Testis (tissue), 3 donors: ENCODE data around the gene PNLIP. TPM values are rescaled to one million over a fixed set of nuclear protein-coding genes. Genes with fewer than 3 reads are reported as not detected.

Experiments used
- DNase-seq: peaks from one replicate; pipeline ENCODE4 v3.0.0-alpha.2; 2019
- H3K27ac ChIP-seq, 2 donors: fragments of 200-600 bp; sonication (generic); one replicate each; pipeline ENCODE4 v1.5.1; 2019
- H3K27me3 ChIP-seq: fragments of 200-600 bp; sonication (generic); one replicate; pipeline ENCODE4 v1.5.1; 2019
- H3K36me3 ChIP-seq: fragments of 200-600 bp; sonication (generic); one replicate; pipeline ENCODE4 v1.5.1; 2017; ENCODE audit warnings: low read depth; ENCODE audit errors: missing control alignments
- H3K4me1 ChIP-seq: fragments of 200-600 bp; sonication (generic); one replicate; pipeline ENCODE4 v1.5.1; 2019
- H3K4me3 ChIP-seq, 2 donors: fragments of 200-600 bp; sonication (generic); one replicate each; pipeline ENCODE4 v1.5.1; 2017 to 2019
- H3K9me3 ChIP-seq: fragments of 200-600 bp; sonication (generic); one replicate; pipeline ENCODE4 v1.5.1; 2017
- CTCF ChIP-seq, 3 experiments: fragments of 450-650 bp in 2 of 3; fragments of 200-600 bp in 1 of 3; sonication (generic) in 1 of 3; IDR thresholded peaks; one replicate each; pipeline ENCODE4 v1.5.1; 2016 to 2019; ENCODE audit warnings: antibody characterized with exemption in 3 of 3, mild to moderate bottlenecking in 2 of 3, moderate library complexity in 1 of 3
- POLR2A ChIP-seq: fragments of 450-650 bp; IDR thresholded peaks from one replicate; pipeline ENCODE4 v1.6.1; 2017; ENCODE audit warnings: antibody characterized with exemption, mild to moderate bottlenecking, moderate library complexity
- WGBS, 2 donors: methylation state at CpG; one replicate each; pipeline ENCODE4 v1.1.5; 2018; 5-methylcytosine and 5-hydroxymethylcytosine counted together
- intact Hi-C: fragments of 100-400 bp; cut with DNase I; formaldehyde crosslinking; loops from one replicate; pipeline ENCODE4 v1.15.1; 2023; ENCODE audit warnings: low total_unique reads
- polyA plus RNA-seq: library from polyadenylated mRNA; stranded (reverse); fragments of 350-450 nt; fragmentation: Illumina TruSeq; extraction: RNeasy Lipid Tissue Mini Kit (QIAGEN cat#74804); gene quantifications from one replicate; pipeline ENCODE4 v1.2.3, GENCODE V29; 2014; ENCODE audit warnings: low read depth, low replicate concordance; ENCODE audit not compliant: insufficient read depth
- total RNA-seq, 2 donors: library from RNA; depleted of rRNA; stranded (reverse); fragments of >200 nt; gene quantifications; one replicate each; pipeline ENCODE4 v1.2.3, GENCODE V29; 2016

PNLIP gene
- total and polyA plus RNA-seq, 3 donors from 2014 or later = 0.74 TPM; not detected in 2

- Histone ChIP-seq H3K4me3 (no peak overlapping the region), H3K4me1 (no peaks in the 10 kb centered on the region), H3K27me3 (no peaks in the 10 kb centered on the region), H3K27ac (no peak overlapping the region), H3K36me3 (no peaks in the 10 kb centered on the region), H3K9me3 (no peaks in the 10 kb centered on the region)
- 89 to 93% methylated on average over 5 of the region's 5 CpGs for WGBS, 2 donors
- intact Hi-C loops = no loop called here
- no peak for DNase-seq
- TF ChIP-seq CTCF (IDR thresholded peaks at IDR 0.05) = no peak
- no peak for TF ChIP-seq POLR2A
Measured at GRCh38 chr10:116593139-116593740, 47.5 kb downstream of the PNLIP start.

- no peak overlapping the region for H3K27ac ChIP-seq
- intact Hi-C loops = no loop called here
- H3K4me1 ChIP-seq = no peaks in the 10 kb centered on the region
- WGBS, 2 donors = 81% methylated on average over 7 of the region's 7 CpGs
- DNase-seq = no peak
- TF ChIP-seq CTCF (IDR thresholded peaks at IDR 0.05) (no peak), POLR2A (no peak)
- no peak overlapping the region for H3K4me3 ChIP-seq
- H3K27me3 ChIP-seq = no peaks in the 10 kb centered on the region
- H3K36me3 ChIP-seq = no peaks in the 10 kb centered on the region
- no peaks in the 10 kb centered on the region for H3K9me3 ChIP-seq
Measured at GRCh38 chr10:116594525-116595035, 48.8 kb downstream of the PNLIP start.

GRCh38 chr10:116596062-116596461, 50.3 kb downstream of the PNLIP start:
- no peaks in the 10 kb centered on the region for H3K27me3 ChIP-seq
- DNase-seq = no peak
- WGBS, 2 donors = 88 to 93% methylated on average over 1 to 2 of the region's 2 CpGs
- intact Hi-C loops = no loop called here
- H3K36me3 ChIP-seq = no peaks in the 10 kb centered on the region
- no peak overlapping the region for H3K4me3 ChIP-seq
- H3K9me3 ChIP-seq = no peaks in the 10 kb centered on the region
- H3K27ac ChIP-seq = no peak overlapping the region
- H3K4me1 ChIP-seq = no peaks in the 10 kb centered on the region
- TF ChIP-seq CTCF (IDR thresholded peaks at IDR 0.05) (no peak), POLR2A (no peak)

- no peak overlapping the region for H3K27ac ChIP-seq
- H3K27me3 ChIP-seq = no peaks in the 10 kb centered on the region
- no peaks in the 10 kb centered on the region for H3K4me1 ChIP-seq
- intact Hi-C loops = no loop called here
- H3K9me3 ChIP-seq = no peaks in the 10 kb centered on the region
- TF ChIP-seq POLR2A (no peak), CTCF (IDR thresholded peaks at IDR 0.05) (no peak)
- H3K4me3 ChIP-seq = no peak overlapping the region
- 80 to 91% methylated on average over 2 to 5 of the region's 5 CpGs for WGBS, 2 donors
- H3K36me3 ChIP-seq = no peaks in the 10 kb centered on the region
- no peak for DNase-seq
Measured at GRCh38 chr10:116597543-116597942, 51.8 kb downstream of the PNLIP start.

- TF ChIP-seq CTCF (IDR thresholded peaks at IDR 0.05) = no peak
- no peak for TF ChIP-seq POLR2A
- Histone ChIP-seq H3K36me3 (no peaks in the 10 kb centered on the region), H3K4me1 (no peaks in the 10 kb centered on the region), H3K27ac (no peak overlapping the region), H3K9me3 (no peaks in the 10 kb centered on the region), H3K4me3 (no peak overlapping the region), H3K27me3 (no peaks in the 10 kb centered on the region)
- intact Hi-C loops = no loop called here
- DNase-seq = no peak
Measured at GRCh38 chr10:116598329-116598728, 52.6 kb downstream of the PNLIP start.
